ENCODE data around the gene ASB2. TPM values are rescaled to one million over a fixed set of nuclear protein-coding genes. Genes with fewer than 3 reads are reported as not detected.
A peak's percentile ranks its signal among the peaks of the same experiment; 100 is the strongest.

ASB2 gene
- total RNA-seq, 1 experiment from 2014 or later: not detected

DNA sequence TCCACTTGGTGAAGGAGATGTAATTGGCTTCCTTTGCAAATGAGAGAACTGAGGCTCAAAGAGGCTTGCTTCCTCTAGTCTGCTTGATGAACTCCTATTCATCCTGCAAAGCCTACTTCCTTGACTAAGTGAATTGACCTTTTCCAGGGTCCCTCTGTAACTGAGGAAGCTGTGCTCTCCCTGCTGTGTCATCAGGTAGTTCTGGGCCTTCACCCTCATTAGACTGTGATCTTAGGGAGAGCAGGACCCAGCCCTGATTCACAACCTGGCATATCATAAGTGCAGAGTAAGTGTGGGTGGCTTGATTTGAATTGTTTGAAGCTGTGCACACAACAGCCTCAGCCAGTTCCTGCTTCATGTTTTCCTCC is 16.3 kb downstream of the ASB2 start (continued):
- no peak for TF ChIP-seq REST (IDR thresholded peaks at IDR 0.05; ENCODE audit: low read depth)
- no peak for TF ChIP-seq TCF7L2 (IDR thresholded peaks at IDR 0.05; ENCODE audit: borderline replicate concordance, extremely low read depth, insufficient read depth, insufficient read length)
- TF ChIP-seq POLR2AphosphoS5 (IDR thresholded peaks at IDR 0.05; ENCODE audit: low read depth, low read length): no peak
- TF ChIP-seq EZH2phosphoT487 (IDR thresholded peaks at IDR 0.05; ENCODE audit: borderline replicate concordance): no peak
- no peak for TF ChIP-seq SP1 (IDR thresholded peaks at IDR 0.05; ENCODE audit: low read depth)

GRCh38 chr14:93959239-93960107 is 16.9 kb downstream of the ASB2 start:
- Histone ChIP-seq H3K4me1 (ENCODE audit: control insufficient read depth in 1 of 2, insufficient read depth in 2 of 2, low read length in 2 of 2) (peaks cover 19 to 76% of the 10 kb centered on the region in 2 experiments), H2AFZ (ENCODE audit: low read depth, low read length, poor library complexity, severe bottlenecking) (peak overlapping the region; percentile 50), H3K27ac (ENCODE audit: low read depth, low read length) (peak overlapping the region; percentile 54), H3K36me3 (ENCODE audit: control insufficient read depth in 1 of 2, insufficient read depth in 2 of 2, low read length in 2 of 2) (no peaks in the 10 kb centered on the region), H3K27me3 (ENCODE audit: insufficient read depth, low read length) (no peaks in the 10 kb centered on the region), H3K9me3 (ENCODE audit: control insufficient read depth in 1 of 2, insufficient read depth in 1 of 2, low read depth in 1 of 2, low read length in 2 of 2) (no peaks in the 10 kb centered on the region), H3K4me3 (replicated peaks in 1 of 2; ENCODE audit: low read depth in 1 of 2, low read length in 2 of 2) (peak overlapping the region; percentile 7 to 42; a peak in 3 of 4 replicates), H3K9me2 (ENCODE audit: insufficient read depth) (no peaks in the 10 kb centered on the region), H3K9ac (ENCODE audit: low read length) (peak overlapping the region; percentile 35), H3K4me2 (ENCODE audit: low read length) (peak overlapping the region; percentile 74), H4K20me1 (ENCODE audit: insufficient read depth) (no peaks in the 10 kb centered on the region), H3K79me2 (ENCODE audit: insufficient read depth, low read length) (no peaks in the 10 kb centered on the region)
- ChIA-PET POLR2A (interaction anchor here (0.8 to 1.3 kb wide), 2 partner anchors 13 to 18 kb away, joined by 3 to 6 read pairs; no protein-coding TSS in a partner anchor), CTCF (interaction anchor here (0.7 to 1.2 kb wide), 2 partner anchors 20 to 42 kb away, joined by 3 to 8 read pairs; no protein-coding TSS in a partner anchor), RAD21 (ENCODE audit: low non-redundant PET in 1 of 2, low total read pairs in 2 of 2, uncharacterized antibody in 2 of 2, unreplicated experiment in 2 of 2) (interaction anchor here (1.3 to 1.6 kb wide), 2 partner anchors 20 kb away, joined by 4 to 5 read pairs; no protein-coding TSS in a partner anchor)
- peak; percentile 85 for ATAC-seq
- DNase-seq (ENCODE audit: low read depth, low spot score): peak; percentile 88
- intact Hi-C loops (cut with micrococcal nuclease): no loop called here
- no TSS peak for BruUV-seq (replicated peaks)
- TF ChIP-seq CEBPB (IDR thresholded peaks at IDR 0.05; ENCODE audit: low read depth) (no peak), POLR2AphosphoS5 (IDR thresholded peaks at IDR 0.05; ENCODE audit: low read depth, low read length) (peak; percentile 76), ELF1 (IDR thresholded peaks at IDR 0.05; ENCODE audit: borderline replicate concordance, low read depth) (no peak), EZH2phosphoT487 (IDR thresholded peaks at IDR 0.05; ENCODE audit: borderline replicate concordance) (no peak), SIN3A (IDR thresholded peaks at IDR 0.05; ENCODE audit: low read depth) (no peak), CBX3 (IDR thresholded peaks at IDR 0.05; ENCODE audit: low read depth) (no peak), YY1 (IDR thresholded peaks at IDR 0.05; ENCODE audit: extremely low read depth, insufficient replicate concordance, low read depth, low read length) (peak; percentile 67), TCF7L2 (IDR thresholded peaks at IDR 0.05; ENCODE audit: borderline replicate concordance, extremely low read depth, insufficient read depth, insufficient read length) (peak; percentile 94), ATF3 (IDR thresholded peaks at IDR 0.05) (no peak), JUND (IDR thresholded peaks at IDR 0.05) (no peak), FOSL1 (IDR thresholded peaks at IDR 0.05; ENCODE audit: low read depth) (no peak), ZBTB33 (IDR thresholded peaks at IDR 0.05; ENCODE audit: extremely low read depth, insufficient replicate concordance, low read length) (peak; percentile 76)

Data from HCT116 (cell line).